Common myeloid progenitor, CD34-positive (primary cell): ENCODE results near the gene CDH13.

Experiments used
- CTCF ChIA-PET: fragments of 350-600 bp; sonication (Branson Sonifier 250); formaldehyde crosslinking; loops from one replicate; lab custom pipeline; 2021; ENCODE audit warnings: antibody characterized with exemption; lab: Charles Lee
- POLR2A ChIA-PET: fragments of 350-600 bp; sonication (Branson Sonifier 250); formaldehyde crosslinking; loops from one replicate; lab custom pipeline; 2021; ENCODE audit warnings: antibody characterized with exemption; lab: Charles Lee
- DNase-seq, 3 donors: peaks; one replicate each; pipeline versions ENCODE4 v3.0.0 to v3.0.0-alpha.2; 2013
- H3K27ac ChIP-seq, 2 experiments: 1 replicate in 1 of 2; 2 replicates in 1 of 2; pipeline ENCODE4 v1.7.0; 2013; ENCODE audit warnings: inconsistent platforms in 2 of 2, low read length in 2 of 2, mild to moderate bottlenecking in 2 of 2, low read depth in 1 of 2, moderate library complexity in 1 of 2; ENCODE audit not compliant: severe bottlenecking in 2 of 2, insufficient read depth in 1 of 2, poor library complexity in 1 of 2
- H3K27me3 ChIP-seq, 5 experiments: replicated peaks in 2 of 5; 1 replicate in 3 of 5; 2 replicates in 2 of 5; pipeline versions ENCODE4 v1.6.1 to v1.7.0; 2013; ENCODE audit warnings: low read length in 4 of 5, mild to moderate bottlenecking in 2 of 5, moderate library complexity in 2 of 5, inconsistent platforms in 1 of 5; ENCODE audit not compliant: insufficient read depth in 5 of 5, control insufficient read depth in 4 of 5
- H3K36me3 ChIP-seq, 4 experiments: 1 replicate in 2 of 4; 2 replicates in 2 of 4; pipeline versions ENCODE4 v1.6.1 to v1.7.0; 2013; ENCODE audit warnings: low read length in 3 of 4, control low read depth in 1 of 4, mild to moderate bottlenecking in 1 of 4; ENCODE audit not compliant: control insufficient read depth in 4 of 4, insufficient read depth in 4 of 4
- H3K4me1 ChIP-seq, 4 experiments: 1 replicate in 3 of 4; 2 replicates in 1 of 4; pipeline versions ENCODE4 v1.6.1 to v1.7.1; 2013; ENCODE audit warnings: low read length in 3 of 4, mild to moderate bottlenecking in 3 of 4, control low read depth in 1 of 4, inconsistent platforms in 1 of 4, moderate library complexity in 1 of 4; ENCODE audit not compliant: control insufficient read depth in 4 of 4, insufficient read depth in 4 of 4; ENCODE audit errors: control extremely low read depth in 1 of 4
- H3K4me3 ChIP-seq, 7 experiments: 1 replicate in 4 of 7; 2 replicates in 3 of 7; pipeline versions ENCODE4 v1.5.1 to v1.7.0; 2013; ENCODE audit warnings: mild to moderate bottlenecking in 7 of 7, low read length in 6 of 7, moderate library complexity in 6 of 7, inconsistent platforms in 2 of 7, low read depth in 2 of 7, control low read depth in 1 of 7; ENCODE audit not compliant: insufficient read depth in 4 of 7, control insufficient read depth in 1 of 7; ENCODE audit errors: extremely low read depth in 1 of 7
- H3K9me3 ChIP-seq, 5 experiments: 1 replicate in 4 of 5; 2 replicates in 1 of 5; pipeline versions ENCODE4 v1.6.1 to v1.7.1; 2013; ENCODE audit warnings: low read length in 4 of 5, mild to moderate bottlenecking in 2 of 5, inconsistent platforms in 1 of 5, low read depth in 1 of 5, moderate library complexity in 1 of 5; ENCODE audit not compliant: control insufficient read depth in 4 of 5, insufficient read depth in 2 of 5; ENCODE audit errors: control extremely low read depth in 1 of 5
- WGBS: methylation state at CpG from one replicate; pipeline ENCODE4 v1.1.5; 2013; ENCODE audit not compliant: insufficient coverage; 5-methylcytosine and 5-hydroxymethylcytosine counted together

Gene CDH13

DNA sequence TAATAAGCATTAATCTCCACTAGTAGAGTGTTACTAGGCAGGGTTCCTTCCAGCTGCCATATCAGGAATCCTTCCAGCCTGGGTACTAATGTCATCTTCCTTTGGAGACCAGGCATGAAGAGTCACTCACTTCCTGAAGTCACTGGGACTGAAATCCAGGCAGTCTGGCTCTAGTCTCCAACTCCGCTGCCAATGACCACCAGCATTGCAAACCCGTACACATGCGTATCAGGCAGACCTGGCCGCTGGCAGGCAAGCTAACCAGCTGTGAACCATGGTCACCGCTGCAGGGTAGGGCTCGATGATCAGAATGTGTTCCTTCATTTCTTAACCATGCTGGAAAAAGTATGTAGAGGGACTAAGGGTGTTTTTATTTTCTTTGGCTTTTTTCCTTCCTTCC lies 255.5 kb downstream of the CDH13 start:
- H3K4me3 ChIP-seq: no peak overlapping the region
- peaks cover 0 to 4% (median 0%) of the 10 kb centered on the region in 5 experiments for H3K27me3 ChIP-seq
- DNase-seq: no peak
- H3K4me1 ChIP-seq: no peaks in the 10 kb centered on the region
- no peak overlapping the region for H3K27ac ChIP-seq
- POLR2A ChIA-PET: no interaction called here
- no peaks in the 10 kb centered on the region for H3K36me3 ChIP-seq
- H3K9me3 ChIP-seq: no peaks in the 10 kb centered on the region
- CTCF ChIA-PET: no interaction called here
- 100% methylated on average over 4 of the region's 6 CpGs for WGBS

DNA sequence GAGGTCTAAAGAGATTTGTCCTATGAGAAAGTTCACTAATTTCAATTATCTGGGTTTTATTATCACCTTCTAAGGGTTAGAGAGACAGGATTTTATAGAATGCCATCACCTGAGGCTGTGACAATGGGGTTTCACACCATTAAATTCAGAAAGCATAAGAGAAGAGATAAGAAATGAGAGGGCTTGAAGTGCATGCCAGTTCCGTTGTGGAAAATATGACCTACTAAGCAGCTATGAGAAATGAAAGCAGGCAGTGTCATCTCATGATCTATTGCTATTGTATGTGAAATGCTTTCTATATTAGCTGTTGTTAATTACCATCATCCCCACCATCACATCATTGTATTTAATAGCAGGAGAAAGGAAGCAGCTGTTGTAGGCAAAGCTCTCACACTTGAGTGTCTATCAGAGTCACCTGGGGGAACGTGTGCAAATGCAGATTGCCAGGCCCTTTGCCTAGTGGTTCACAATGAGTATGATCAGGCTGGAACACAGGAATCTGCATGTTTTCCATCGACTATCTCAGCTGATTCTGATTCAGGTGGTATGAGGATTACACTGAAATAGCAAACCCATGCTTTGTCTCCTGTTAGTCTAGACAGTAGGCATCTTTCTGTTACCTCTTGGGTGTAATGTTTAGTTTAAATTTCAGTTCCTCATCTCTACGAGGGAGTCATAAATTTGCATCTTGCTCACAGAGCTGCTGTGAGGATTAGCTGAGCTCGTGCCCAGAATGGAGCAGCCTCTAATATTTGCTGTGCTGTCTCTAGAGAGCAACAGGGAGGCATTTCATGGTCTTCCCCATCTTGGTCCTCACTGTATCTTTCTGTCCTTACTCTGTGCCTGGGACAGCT lies 256.4 kb downstream of the CDH13 start:
- peaks cover 0 to 4% (median 0%) of the 10 kb centered on the region in 5 experiments for H3K27me3 ChIP-seq
- DNase-seq: no peak
- H3K4me3 ChIP-seq: no peak overlapping the region
- H3K4me1 ChIP-seq: no peaks in the 10 kb centered on the region
- ChIA-PET CTCF (no interaction called here), POLR2A (no interaction called here)
- no peak overlapping the region for H3K27ac ChIP-seq
- H3K9me3 ChIP-seq: no peaks in the 10 kb centered on the region
- WGBS: 67% methylated on average over 3 of the region's 5 CpGs
- H3K36me3 ChIP-seq: no peaks in the 10 kb centered on the region

DNA sequence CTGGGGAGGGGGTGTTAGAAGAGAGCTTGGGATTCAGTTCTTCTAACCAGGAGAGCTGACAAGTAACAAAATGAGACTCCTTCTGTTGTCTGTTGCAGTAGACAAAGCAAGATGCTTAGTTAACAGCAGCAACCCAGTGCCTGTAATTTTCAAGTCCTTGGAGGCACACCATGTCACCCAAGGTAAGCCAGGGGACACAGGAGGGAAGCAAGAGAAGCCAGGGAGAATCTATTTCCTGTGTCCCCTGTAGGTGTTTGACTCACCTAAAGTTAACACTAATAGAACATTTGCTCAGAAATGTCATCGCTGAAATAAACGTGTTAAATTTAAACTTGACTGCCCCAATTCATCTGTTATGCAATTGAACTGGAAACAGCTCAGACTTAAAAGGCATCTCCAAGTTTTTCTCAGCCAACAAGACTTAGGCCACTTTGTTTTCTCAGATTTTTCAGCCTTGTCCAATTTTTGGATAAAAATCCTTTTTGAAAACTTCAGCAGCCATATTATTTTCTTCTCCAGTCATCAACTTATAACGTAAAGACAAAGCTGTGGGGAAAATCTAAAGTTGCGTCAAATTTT lies 257.6 kb downstream of the CDH13 start:
- POLR2A ChIA-PET: no interaction called here
- CTCF ChIA-PET: no interaction called here
- Histone ChIP-seq H3K9me3 (no peaks in the 10 kb centered on the region), H3K4me1 (no peaks in the 10 kb centered on the region), H3K4me3 (no peak overlapping the region), H3K27ac (no peak overlapping the region), H3K36me3 (no peaks in the 10 kb centered on the region), H3K27me3 (peaks cover 0 to 4% (median 0%) of the 10 kb centered on the region in 5 experiments)
- DNase-seq: no peak
- WGBS: 95% methylated on average over 4 of the region's 4 CpGs

DNA sequence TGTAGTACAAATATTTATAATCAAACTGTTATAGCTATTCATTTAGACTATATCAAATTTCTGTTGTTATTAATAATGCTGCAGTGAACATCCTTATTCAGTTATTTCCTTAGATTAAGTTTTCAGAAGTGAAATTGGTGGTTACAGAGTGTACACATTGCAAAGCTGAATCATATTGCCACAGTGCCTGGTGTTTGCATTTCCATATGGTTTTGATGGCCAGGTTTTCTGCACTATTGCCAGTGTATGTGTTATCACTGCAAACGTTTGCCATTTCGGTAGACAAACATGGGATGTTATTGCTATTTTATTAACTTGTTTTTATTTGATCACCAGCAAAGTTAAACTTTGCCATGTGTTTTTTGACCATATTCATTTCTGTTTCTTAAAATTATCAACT lies 259.4 kb downstream of the CDH13 start:
- H3K4me3 ChIP-seq: no peak overlapping the region
- no peaks in the 10 kb centered on the region for H3K36me3 ChIP-seq
- DNase-seq: no peak
- CTCF ChIA-PET: no interaction called here
- no CpG with 5 or more reads among the region's 2 CpGs for WGBS
- no peaks in the 10 kb centered on the region for H3K9me3 ChIP-seq
- no peaks in the 10 kb centered on the region for H3K4me1 ChIP-seq
- POLR2A ChIA-PET: no interaction called here
- peaks cover 0 to 6% (median 0%) of the 10 kb centered on the region in 5 experiments for H3K27me3 ChIP-seq
- no peak overlapping the region for H3K27ac ChIP-seq

DNA sequence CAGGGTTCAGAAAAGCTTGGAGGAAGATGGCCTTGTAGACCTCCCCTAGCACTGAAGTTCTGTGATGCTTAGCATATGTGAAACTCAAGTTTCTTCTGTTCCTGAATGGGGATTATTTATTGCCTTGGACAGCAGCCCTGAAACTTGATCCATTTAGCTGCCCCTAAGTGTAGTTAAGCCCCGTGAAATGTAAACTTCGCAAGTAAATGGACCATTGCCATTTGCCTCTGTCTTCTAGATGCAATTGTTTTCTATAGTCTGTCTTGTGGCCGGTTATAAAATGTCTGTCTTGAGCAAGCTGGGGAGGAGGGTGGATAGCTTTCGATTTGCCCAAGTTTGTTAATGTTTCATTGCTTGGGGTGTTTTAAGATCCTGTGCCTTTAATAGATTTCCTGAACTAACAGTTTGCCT lies 261.8 kb downstream of the CDH13 start:
- H3K36me3 ChIP-seq: no peaks in the 10 kb centered on the region
- no peak overlapping the region for H3K27ac ChIP-seq
- ChIA-PET POLR2A (no interaction called here), CTCF (no interaction called here)
- 23% methylated on average over 3 of the region's 4 CpGs for WGBS
- H3K27me3 ChIP-seq: peaks cover 0 to 3% (median 0%) of the 10 kb centered on the region in 5 experiments
- no peak overlapping the region for H3K4me3 ChIP-seq
- DNase-seq: no peak
- H3K9me3 ChIP-seq: no peaks in the 10 kb centered on the region
- H3K4me1 ChIP-seq: no peaks in the 10 kb centered on the region

DNA sequence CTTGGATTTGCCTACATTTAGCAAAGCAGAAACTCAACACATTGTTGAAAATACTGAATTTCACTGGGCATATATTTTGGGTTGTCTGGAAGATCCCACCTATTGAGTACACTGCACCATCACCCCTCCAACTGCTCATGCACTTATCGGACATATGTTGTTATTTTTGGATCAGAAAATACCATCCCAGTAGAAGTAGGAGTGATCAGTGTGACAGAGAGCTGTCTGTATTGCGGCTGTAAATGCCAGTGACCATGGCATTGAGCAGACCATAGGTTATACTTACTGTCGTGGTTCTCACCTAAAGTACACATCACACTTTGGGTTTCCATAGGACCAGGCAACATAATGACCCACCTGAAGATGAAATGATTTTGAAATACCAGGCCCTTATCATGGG lies 264.7 kb downstream of the CDH13 start:
- no peak overlapping the region for H3K4me3 ChIP-seq
- H3K27me3 ChIP-seq: peaks cover 0 to 1% (median 0%) of the 10 kb centered on the region in 5 experiments
- no peak for DNase-seq
- H3K9me3 ChIP-seq: no peaks in the 10 kb centered on the region
- no peaks in the 10 kb centered on the region for H3K36me3 ChIP-seq
- 94% methylated on average over 2 of the region's 3 CpGs for WGBS
- POLR2A ChIA-PET: no interaction called here
- no peaks in the 10 kb centered on the region for H3K4me1 ChIP-seq
- H3K27ac ChIP-seq: no peak overlapping the region
- CTCF ChIA-PET: no interaction called here

DNA sequence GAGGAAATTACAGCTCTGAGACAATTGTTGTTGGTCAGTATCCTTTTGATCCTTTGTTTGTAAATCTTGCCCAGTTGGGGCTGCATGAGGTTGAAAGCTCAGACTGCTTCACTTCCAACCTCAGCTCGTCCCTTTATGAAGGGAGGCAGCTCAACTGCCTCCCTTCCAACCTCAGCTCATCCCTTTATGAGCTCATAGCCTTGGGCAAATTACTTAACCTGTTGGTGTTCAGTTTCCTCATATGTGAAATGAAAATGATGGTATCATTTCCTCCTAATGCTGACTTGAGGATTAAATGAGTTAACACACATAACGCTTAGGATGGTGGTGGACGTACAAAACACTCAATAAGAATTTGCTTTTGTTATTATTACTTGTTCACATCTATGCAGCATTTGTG lies 265.1 kb downstream of the CDH13 start:
- H3K36me3 ChIP-seq: no peaks in the 10 kb centered on the region
- H3K27me3 ChIP-seq: peaks cover 0 to 1% (median 0%) of the 10 kb centered on the region in 5 experiments
- no peaks in the 10 kb centered on the region for H3K9me3 ChIP-seq
- POLR2A ChIA-PET: no interaction called here
- CTCF ChIA-PET: no interaction called here
- no peak overlapping the region for H3K27ac ChIP-seq
- no peak for DNase-seq
- H3K4me1 ChIP-seq: no peaks in the 10 kb centered on the region
- H3K4me3 ChIP-seq: no peak overlapping the region
- 80% methylated on average over 1 of the region's 3 CpGs for WGBS
